GM12873 (cell line): ENCODE data around the gene COL23A1.

Experiments used
- TF ChIP-seq, protein P1 (sequence below): IDR thresholded peaks from 2 replicates; pipeline ENCODE4 v1.5.1; 2012; ENCODE audit warnings: low read depth, mild to moderate bottlenecking, moderate library complexity, low read length, control low read depth; ENCODE audit not compliant: insufficient read depth; ENCODE audit errors: missing control alignments

The COL23A1 gene

DNA sequence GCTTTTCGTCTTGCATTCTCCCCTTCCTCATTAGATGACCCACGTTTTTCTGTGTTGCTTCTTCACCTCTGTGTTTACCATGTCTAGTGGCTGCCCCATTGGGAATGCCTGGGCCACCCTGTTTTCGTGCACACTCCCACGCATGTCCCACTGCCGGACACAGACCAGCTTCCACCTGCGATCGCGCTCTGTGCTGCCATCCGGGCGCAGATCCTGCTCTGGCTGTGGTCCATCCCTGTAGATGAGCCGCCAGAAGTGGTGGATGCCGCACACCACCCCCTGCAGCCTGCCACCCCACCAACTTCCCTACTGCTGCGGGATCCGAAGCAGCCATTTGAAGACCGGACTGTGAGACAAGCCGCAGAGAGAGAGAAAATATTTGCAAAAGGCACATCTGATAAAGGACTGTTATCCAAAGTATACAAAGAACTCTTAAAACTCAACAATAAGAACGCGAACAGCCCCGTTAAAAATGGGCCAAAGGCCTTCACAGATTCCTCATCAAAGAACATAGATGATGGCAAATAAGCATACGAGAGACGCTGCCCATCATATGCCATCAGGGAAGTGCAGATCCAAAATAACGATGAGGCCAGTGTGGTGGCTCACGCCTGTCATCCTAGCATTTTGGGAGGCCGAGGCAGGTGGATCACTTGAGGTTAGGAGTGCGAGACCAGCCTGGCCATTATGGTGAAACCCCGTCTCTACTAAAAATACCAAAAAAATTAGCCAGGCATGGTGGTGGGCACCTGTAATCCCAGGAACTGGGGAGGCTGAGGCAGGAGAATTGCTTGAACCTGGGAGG is 163.7 kb downstream of the COL23A1 start:
- TF ChIP-seq, protein P1, sequence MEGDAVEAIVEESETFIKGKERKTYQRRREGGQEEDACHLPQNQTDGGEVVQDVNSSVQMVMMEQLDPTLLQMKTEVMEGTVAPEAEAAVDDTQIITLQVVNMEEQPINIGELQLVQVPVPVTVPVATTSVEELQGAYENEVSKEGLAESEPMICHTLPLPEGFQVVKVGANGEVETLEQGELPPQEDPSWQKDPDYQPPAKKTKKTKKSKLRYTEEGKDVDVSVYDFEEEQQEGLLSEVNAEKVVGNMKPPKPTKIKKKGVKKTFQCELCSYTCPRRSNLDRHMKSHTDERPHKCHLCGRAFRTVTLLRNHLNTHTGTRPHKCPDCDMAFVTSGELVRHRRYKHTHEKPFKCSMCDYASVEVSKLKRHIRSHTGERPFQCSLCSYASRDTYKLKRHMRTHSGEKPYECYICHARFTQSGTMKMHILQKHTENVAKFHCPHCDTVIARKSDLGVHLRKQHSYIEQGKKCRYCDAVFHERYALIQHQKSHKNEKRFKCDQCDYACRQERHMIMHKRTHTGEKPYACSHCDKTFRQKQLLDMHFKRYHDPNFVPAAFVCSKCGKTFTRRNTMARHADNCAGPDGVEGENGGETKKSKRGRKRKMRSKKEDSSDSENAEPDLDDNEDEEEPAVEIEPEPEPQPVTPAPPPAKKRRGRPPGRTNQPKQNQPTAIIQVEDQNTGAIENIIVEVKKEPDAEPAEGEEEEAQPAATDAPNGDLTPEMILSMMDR, result no peak

DNA sequence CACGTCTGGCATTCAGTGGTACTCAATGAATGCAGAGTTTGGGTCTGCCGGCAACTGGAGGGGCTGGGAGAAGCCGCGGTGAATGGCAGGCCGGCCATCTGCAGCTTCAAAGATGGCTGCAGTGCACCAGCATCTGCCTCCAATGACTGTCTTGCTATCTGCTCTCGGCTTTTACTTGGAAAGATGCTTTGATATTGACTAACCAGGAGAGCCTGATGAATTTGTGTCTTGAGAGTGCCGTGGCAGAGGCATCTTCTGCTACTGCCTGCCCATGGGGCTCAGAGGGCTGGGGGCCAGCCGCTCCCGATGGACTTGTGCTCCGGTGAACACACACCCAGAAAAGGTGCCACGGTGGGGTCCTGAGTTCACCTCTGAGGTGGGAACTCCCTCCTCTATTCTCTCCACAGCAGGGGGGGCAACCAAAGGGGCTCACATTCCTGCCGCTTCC is 164.5 kb downstream of the COL23A1 start:
- TF ChIP-seq, protein P1, result no peak

DNA sequence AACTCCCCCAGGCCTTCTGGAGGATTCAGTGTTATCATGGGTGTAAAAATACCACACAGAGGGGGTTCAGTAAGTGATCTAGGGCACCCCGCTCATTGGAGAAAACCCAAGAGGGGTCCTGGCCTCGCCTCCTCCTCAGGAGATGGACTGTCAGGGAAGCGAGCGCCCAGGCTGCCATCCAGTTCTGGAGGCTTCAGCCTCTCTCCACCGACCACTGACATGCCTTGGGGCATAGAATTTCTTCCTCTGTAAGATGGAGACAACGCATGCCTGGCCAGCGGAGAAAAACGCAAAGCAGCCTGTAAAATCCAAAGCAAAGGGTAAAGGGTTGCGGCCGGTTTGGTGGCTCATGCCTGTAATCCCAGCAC is 165.4 kb downstream of the COL23A1 start:
- TF ChIP-seq, protein P1, result no peak

DNA sequence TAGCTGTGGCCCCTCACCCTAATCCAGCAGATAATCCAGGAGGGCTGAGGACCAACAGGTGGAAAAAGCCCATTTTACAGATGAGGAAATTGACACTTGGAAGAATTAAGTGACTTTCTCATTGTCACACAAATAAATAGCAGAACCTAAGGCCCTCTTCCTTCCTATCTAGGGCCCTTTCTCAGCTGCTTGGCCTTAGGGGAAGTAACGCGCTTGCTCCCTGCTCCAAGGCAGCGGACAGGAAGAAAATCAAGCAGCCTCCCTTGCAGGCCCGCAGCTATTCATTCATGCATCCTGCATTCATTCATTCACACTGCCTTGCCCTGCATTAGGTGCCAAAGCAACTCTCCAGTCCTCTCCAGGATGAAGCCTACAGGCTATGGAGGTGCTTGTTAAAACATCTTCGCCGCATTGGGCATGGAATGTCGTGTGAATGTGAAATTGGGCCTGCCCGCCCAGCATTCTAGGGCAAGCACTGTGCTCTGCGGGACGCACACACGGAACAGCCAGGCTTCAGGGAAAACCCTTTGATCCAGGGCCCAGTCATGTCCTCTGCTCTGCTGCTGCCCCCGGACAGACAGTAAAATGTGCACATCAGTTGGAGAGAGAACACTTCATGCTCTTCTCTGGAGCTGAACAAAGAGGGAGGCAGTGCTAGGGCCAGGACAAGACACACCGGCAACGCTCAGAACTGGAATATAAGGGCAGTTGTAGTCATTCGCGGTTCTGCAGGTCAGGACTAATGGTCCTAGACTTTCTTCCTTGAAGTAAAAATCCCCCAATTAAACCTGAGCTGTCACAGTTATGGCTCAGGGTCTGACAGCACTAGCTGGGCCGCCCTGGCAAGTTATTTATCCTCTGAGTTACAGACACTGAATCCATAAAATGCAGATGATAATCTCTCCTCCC is 166.0 kb downstream of the COL23A1 start:
- TF ChIP-seq, protein P1, result no peak

DNA sequence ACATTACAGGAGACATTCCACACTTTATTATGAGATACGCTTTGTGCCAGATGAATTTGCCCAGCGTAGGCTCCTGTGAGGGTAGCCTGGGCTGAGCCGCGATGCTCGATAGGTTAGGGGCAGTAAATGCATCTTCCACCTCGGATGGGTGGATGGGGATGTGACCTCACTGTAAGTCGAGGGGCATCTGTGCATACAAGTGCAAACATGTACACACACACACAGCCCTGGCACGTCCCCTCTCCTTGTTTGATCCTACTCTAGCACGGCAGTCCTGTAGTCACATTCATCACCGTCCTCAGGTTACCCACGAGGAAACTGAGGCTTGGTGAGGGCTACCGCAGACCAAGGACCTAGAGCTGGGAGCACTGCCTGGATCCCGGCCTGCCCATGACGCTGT is 166.8 kb downstream of the COL23A1 start:
- TF ChIP-seq, protein P1, result no peak

DNA sequence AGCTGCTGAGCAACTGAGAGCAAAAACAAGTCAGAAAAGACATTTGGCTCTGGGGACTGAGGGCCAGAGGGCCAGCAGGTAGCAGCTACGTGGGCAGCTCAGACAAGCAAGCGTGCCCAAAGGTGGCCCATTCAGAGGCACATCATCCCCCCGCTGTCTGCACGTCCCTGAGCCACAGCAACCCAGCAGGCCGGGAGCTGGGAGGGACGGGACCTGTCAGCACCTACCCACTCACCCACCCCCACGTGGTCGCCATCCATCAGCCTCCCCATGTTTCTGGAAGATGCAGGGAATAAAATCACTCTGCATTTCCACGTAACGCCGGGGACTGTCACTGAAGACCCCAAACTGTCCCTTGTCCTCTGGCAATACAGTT is 167.8 kb downstream of the COL23A1 start:
- TF ChIP-seq, protein P1, result no peak
